ENCODE data around the gene SH3D19.

Gene SH3D19

GRCh38 chr4:151314479-151314878 is 10.9 kb downstream of the SH3D19 start:
- Histone ChIP-seq H2AFZ (ENCODE audit: low read depth, low read length) (no peak overlapping the region), H3K79me2 (ENCODE audit: insufficient read depth, low read length) (no peaks in the 10 kb centered on the region), H3K4me3 (ENCODE audit: low read depth in 1 of 2, low read length in 2 of 2) (no peak overlapping the region), H3K4me2 (ENCODE audit: insufficient read depth, low read length) (no peak overlapping the region), H3K27me3 (ENCODE audit: insufficient read depth, low read length, poor library complexity) (no peaks in the 10 kb centered on the region), H3K9me3 (ENCODE audit: insufficient read depth, low read length, severe bottlenecking) (no peaks in the 10 kb centered on the region), H3K9ac (ENCODE audit: low read depth, low read length) (no peak overlapping the region), H3K27ac (ENCODE audit: low read length) (no peak overlapping the region), H4K20me1 (ENCODE audit: insufficient read depth, low read length) (no peaks in the 10 kb centered on the region), H3K4me1 (ENCODE audit: insufficient read depth, low read length) (no peaks in the 10 kb centered on the region), H3K36me3 (ENCODE audit: insufficient read depth, low read length) (no peaks in the 10 kb centered on the region)
- DNase-seq (no peak), ATAC-seq (ENCODE audit: insufficient read depth, low read depth) (no peak)
- TF ChIP-seq CTCF (IDR thresholded peaks at IDR 0.05; ENCODE audit: borderline replicate concordance, extremely low read depth, low read length, poor library complexity, severe bottlenecking) = no peak
- TF ChIP-seq EZH2 (IDR thresholded peaks at IDR 0.05; ENCODE audit: borderline replicate concordance, low read depth, low read length, severe bottlenecking) = no peak

- Histone ChIP-seq H3K4me2 (ENCODE audit: insufficient read depth, low read length) (no peak overlapping the region), H2AFZ (ENCODE audit: low read depth, low read length) (no peak overlapping the region), H3K4me3 (ENCODE audit: low read depth in 1 of 2, low read length in 2 of 2) (no peak overlapping the region), H3K79me2 (ENCODE audit: insufficient read depth, low read length) (no peaks in the 10 kb centered on the region), H3K36me3 (ENCODE audit: insufficient read depth, low read length) (no peaks in the 10 kb centered on the region), H3K4me1 (ENCODE audit: insufficient read depth, low read length) (no peaks in the 10 kb centered on the region), H3K9me3 (ENCODE audit: insufficient read depth, low read length, severe bottlenecking) (no peaks in the 10 kb centered on the region), H3K9ac (ENCODE audit: low read depth, low read length) (no peak overlapping the region), H3K27me3 (ENCODE audit: insufficient read depth, low read length, poor library complexity) (no peaks in the 10 kb centered on the region), H3K27ac (ENCODE audit: low read length) (no peak overlapping the region), H4K20me1 (ENCODE audit: insufficient read depth, low read length) (no peaks in the 10 kb centered on the region)
- ATAC-seq (ENCODE audit: insufficient read depth, low read depth) (no peak), DNase-seq (no peak)
- TF ChIP-seq EZH2 (IDR thresholded peaks at IDR 0.05; ENCODE audit: borderline replicate concordance, low read depth, low read length, severe bottlenecking) (no peak), CTCF (IDR thresholded peaks at IDR 0.05; ENCODE audit: borderline replicate concordance, extremely low read depth, low read length, poor library complexity, severe bottlenecking) (no peak)
These were observed 11.4 kb downstream of the SH3D19 start for GRCh38 chr4:151314010-151314355.

GRCh38 chr4:151313306-151314009 is 11.9 kb downstream of the SH3D19 start:
- DNase-seq = no peak

More at GRCh38 chr4:151313306-151314009, 11.9 kb downstream of the SH3D19 start:
- H3K4me1 ChIP-seq (ENCODE audit: insufficient read depth, low read length) = no peaks in the 10 kb centered on the region
- no peak overlapping the region for H3K4me2 ChIP-seq (ENCODE audit: insufficient read depth, low read length)
- no peaks in the 10 kb centered on the region for H3K79me2 ChIP-seq (ENCODE audit: insufficient read depth, low read length)
- H3K9ac ChIP-seq (ENCODE audit: low read depth, low read length) = no peak overlapping the region
- no peak overlapping the region for H2AFZ ChIP-seq (ENCODE audit: low read depth, low read length)
- H3K4me3 ChIP-seq (ENCODE audit: low read depth in 1 of 2, low read length in 2 of 2) = no peak overlapping the region
- no peaks in the 10 kb centered on the region for H3K27me3 ChIP-seq (ENCODE audit: insufficient read depth, low read length, poor library complexity)
- H3K36me3 ChIP-seq (ENCODE audit: insufficient read depth, low read length) = no peaks in the 10 kb centered on the region
- TF ChIP-seq EZH2 (IDR thresholded peaks at IDR 0.05; ENCODE audit: borderline replicate concordance, low read depth, low read length, severe bottlenecking) (no peak), CTCF (IDR thresholded peaks at IDR 0.05; ENCODE audit: borderline replicate concordance, extremely low read depth, low read length, poor library complexity, severe bottlenecking) (no peak)
- no peaks in the 10 kb centered on the region for H4K20me1 ChIP-seq (ENCODE audit: insufficient read depth, low read length)
- no peak overlapping the region for H3K27ac ChIP-seq (ENCODE audit: low read length)
- H3K9me3 ChIP-seq (ENCODE audit: insufficient read depth, low read length, severe bottlenecking) = no peaks in the 10 kb centered on the region
- ATAC-seq (ENCODE audit: insufficient read depth, low read depth) = no peak
